Endothelial cell (in vitro differentiated cells): ENCODE measurements around the gene CAMK1D. TPM values are rescaled to one million over a fixed set of nuclear protein-coding genes. Genes with fewer than 3 reads are reported as not detected.

Source experiments
- DNase-seq: peaks from one replicate; pipeline ENCODE4 v3.0.0; 2021; ENCODE audit warnings: low spot score
- H3K27ac Mint-ChIP-seq: one replicate; pipeline ENCODE4 v1.8.0; 2021; ENCODE audit warnings: mixed read lengths, inconsistent platforms; ENCODE audit not compliant: unreplicated experiment
- H3K27me3 Mint-ChIP-seq: one replicate; pipeline ENCODE4 v1.8.0; 2021; ENCODE audit warnings: mild to moderate bottlenecking, moderate library complexity, mixed read lengths, inconsistent platforms; ENCODE audit not compliant: unreplicated experiment
- H3K36me3 Mint-ChIP-seq: one replicate; pipeline ENCODE4 v1.8.0; 2021; ENCODE audit warnings: mild to moderate bottlenecking, low read depth, mixed read lengths, inconsistent platforms; ENCODE audit not compliant: unreplicated experiment
- H3K4me1 Mint-ChIP-seq: one replicate; pipeline ENCODE4 v1.8.0; 2021; ENCODE audit warnings: mild to moderate bottlenecking, mixed read lengths, inconsistent platforms; ENCODE audit not compliant: unreplicated experiment
- H3K4me3 Mint-ChIP-seq: one replicate; pipeline ENCODE4 v1.8.0; 2021; ENCODE audit warnings: mild to moderate bottlenecking, mixed read lengths, inconsistent platforms; ENCODE audit not compliant: unreplicated experiment
- H3K9me3 Mint-ChIP-seq: one replicate; pipeline ENCODE4 v1.8.0; 2021; ENCODE audit warnings: mixed read lengths, inconsistent platforms; ENCODE audit not compliant: unreplicated experiment
- total RNA-seq: library from RNA; stranded (reverse); fragmentation: NEBNext Ultra II Directional; extraction: Animal tissue kit (Norgen Biotek cat#: 25700); gene quantifications from one replicate; pipeline ENCODE4 v1.2.1, GENCODE V29; 2021; ENCODE audit not compliant: unreplicated experiment
- TF ChIP-seq, protein P1 (sequence below): fragments of 200-600 bp; sonication (generic); IDR thresholded peaks from one replicate; pipeline ENCODE4 v1.5.0; 2021; ENCODE audit warnings: antibody characterized with exemption; ENCODE audit not compliant: unreplicated experiment

The CAMK1D gene
- total RNA-seq, 1 donor from 2014 or later = 4.1 TPM

GRCh38 chr10:12510501-12510941, 161.2 kb downstream of the CAMK1D start:
- TF ChIP-seq, protein P1, sequence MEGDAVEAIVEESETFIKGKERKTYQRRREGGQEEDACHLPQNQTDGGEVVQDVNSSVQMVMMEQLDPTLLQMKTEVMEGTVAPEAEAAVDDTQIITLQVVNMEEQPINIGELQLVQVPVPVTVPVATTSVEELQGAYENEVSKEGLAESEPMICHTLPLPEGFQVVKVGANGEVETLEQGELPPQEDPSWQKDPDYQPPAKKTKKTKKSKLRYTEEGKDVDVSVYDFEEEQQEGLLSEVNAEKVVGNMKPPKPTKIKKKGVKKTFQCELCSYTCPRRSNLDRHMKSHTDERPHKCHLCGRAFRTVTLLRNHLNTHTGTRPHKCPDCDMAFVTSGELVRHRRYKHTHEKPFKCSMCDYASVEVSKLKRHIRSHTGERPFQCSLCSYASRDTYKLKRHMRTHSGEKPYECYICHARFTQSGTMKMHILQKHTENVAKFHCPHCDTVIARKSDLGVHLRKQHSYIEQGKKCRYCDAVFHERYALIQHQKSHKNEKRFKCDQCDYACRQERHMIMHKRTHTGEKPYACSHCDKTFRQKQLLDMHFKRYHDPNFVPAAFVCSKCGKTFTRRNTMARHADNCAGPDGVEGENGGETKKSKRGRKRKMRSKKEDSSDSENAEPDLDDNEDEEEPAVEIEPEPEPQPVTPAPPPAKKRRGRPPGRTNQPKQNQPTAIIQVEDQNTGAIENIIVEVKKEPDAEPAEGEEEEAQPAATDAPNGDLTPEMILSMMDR = no peak
- H3K36me3 Mint-ChIP-seq = no peaks in the 10 kb centered on the region
- peaks cover 2% of the 10 kb centered on the region for H3K27me3 Mint-ChIP-seq
- H3K4me3 Mint-ChIP-seq = no peak overlapping the region
- H3K4me1 Mint-ChIP-seq = peaks cover 3% of the 10 kb centered on the region
- H3K27ac Mint-ChIP-seq = no peak overlapping the region
- no peak for DNase-seq
- no peaks in the 10 kb centered on the region for H3K9me3 Mint-ChIP-seq

- Mint-ChIP-seq H3K36me3 (no peaks in the 10 kb centered on the region), H3K4me1 (peaks cover 3% of the 10 kb centered on the region), H3K27me3 (peaks cover 2% of the 10 kb centered on the region), H3K27ac (no peak overlapping the region), H3K4me3 (no peak overlapping the region), H3K9me3 (no peaks in the 10 kb centered on the region)
- no peak for DNase-seq
- TF ChIP-seq, protein P1 = no peak
Measured at GRCh38 chr10:12510984-12511383, 161.6 kb downstream of the CAMK1D start.

GRCh38 chr10:12511651-12512050, 162.3 kb downstream of the CAMK1D start:
- Mint-ChIP-seq H3K27ac (no peak overlapping the region), H3K9me3 (no peaks in the 10 kb centered on the region), H3K4me1 (peaks cover 3% of the 10 kb centered on the region), H3K4me3 (no peak overlapping the region), H3K27me3 (peaks cover 2% of the 10 kb centered on the region), H3K36me3 (no peaks in the 10 kb centered on the region)
- DNase-seq = no peak
- TF ChIP-seq, protein P1 = no peak

DNA sequence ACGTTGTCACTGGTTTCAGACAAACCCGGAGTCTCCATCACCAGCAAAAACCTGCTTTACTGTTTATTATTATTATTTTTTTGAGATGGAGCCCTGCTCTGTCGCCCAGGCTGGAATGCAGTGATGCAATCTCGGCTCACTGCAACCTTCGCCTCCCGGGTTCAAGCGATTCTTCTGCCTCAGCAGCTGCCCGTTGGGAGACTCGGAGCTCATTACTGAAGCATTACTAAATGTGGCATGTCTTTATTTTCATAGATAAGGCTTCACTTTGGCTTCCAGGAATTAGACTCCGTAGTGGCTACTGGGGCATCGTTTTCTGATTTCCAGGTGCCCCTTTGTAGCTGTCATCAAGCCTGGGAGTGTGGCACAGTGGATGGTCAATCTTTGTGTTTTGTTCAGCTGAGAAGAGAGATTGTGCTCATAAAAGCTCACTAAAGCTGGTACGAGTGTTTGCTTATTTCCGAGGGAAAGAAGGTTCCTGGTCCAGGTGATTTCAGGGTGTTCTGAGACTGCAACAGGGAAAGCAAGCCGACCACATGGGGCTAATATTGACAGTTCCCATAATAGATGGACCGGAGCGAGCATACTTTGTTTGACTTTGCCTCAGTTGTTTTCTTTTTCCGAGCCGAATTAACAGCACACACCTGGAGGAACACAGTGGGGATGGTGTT, 163.1 kb downstream of the CAMK1D start:
- Mint-ChIP-seq H3K4me3 (no peak overlapping the region), H3K27ac (no peak overlapping the region), H3K36me3 (no peaks in the 10 kb centered on the region), H3K4me1 (peaks cover 3% of the 10 kb centered on the region), H3K9me3 (no peaks in the 10 kb centered on the region), H3K27me3 (peaks cover 2% of the 10 kb centered on the region)
- no peak for DNase-seq
- TF ChIP-seq, protein P1 = no peak

GRCh38 chr10:12513003-12513365, 163.6 kb downstream of the CAMK1D start:
- H3K4me1 Mint-ChIP-seq = peaks cover 3% of the 10 kb centered on the region
- H3K27me3 Mint-ChIP-seq = peaks cover 2% of the 10 kb centered on the region

More at GRCh38 chr10:12513003-12513365, 163.6 kb downstream of the CAMK1D start:
- DNase-seq = no peak
- Mint-ChIP-seq H3K4me3 (no peak overlapping the region), H3K9me3 (no peaks in the 10 kb centered on the region), H3K36me3 (no peaks in the 10 kb centered on the region), H3K27ac (no peak overlapping the region)
- TF ChIP-seq, protein P1 = no peak
